ENCODE measurements around the gene CD84.
A peak's percentile ranks its signal among the peaks of the same experiment; 100 is the strongest.

Gene CD84

GRCh38 chr1:160608057-160608456 is 28.8 kb upstream of the CD84 start:
- H3K27me3 Mint-ChIP-seq (ENCODE audit: low read depth) = peaks cover 11% of the 10 kb centered on the region
- TF ChIP-seq CTCF (IDR thresholded peaks at IDR 0.05; ENCODE audit: unreplicated experiment in 3 of 3) = no peak
- no peak overlapping the region for H3K4me3 Mint-ChIP-seq
- H3K27ac Mint-ChIP-seq = no peak overlapping the region
- H3K4me1 Mint-ChIP-seq = no peaks in the 10 kb centered on the region
- no peaks in the 10 kb centered on the region for H3K36me3 Mint-ChIP-seq (ENCODE audit: low read depth)
- H3K9me3 Mint-ChIP-seq = peaks cover 3% of the 10 kb centered on the region

GRCh38 chr1:160607672-160608032 is 28.4 kb upstream of the CD84 start:
- no peaks in the 10 kb centered on the region for H3K36me3 Mint-ChIP-seq (ENCODE audit: low read depth)
- no peak for TF ChIP-seq CTCF (IDR thresholded peaks at IDR 0.05; ENCODE audit: unreplicated experiment in 3 of 3)
- H3K27me3 Mint-ChIP-seq (ENCODE audit: low read depth) = peaks cover 11% of the 10 kb centered on the region
- no peaks in the 10 kb centered on the region for H3K4me1 Mint-ChIP-seq
- no peak overlapping the region for H3K4me3 Mint-ChIP-seq
- H3K27ac Mint-ChIP-seq = no peak overlapping the region
- H3K9me3 Mint-ChIP-seq = peaks cover 6% of the 10 kb centered on the region

GRCh38 chr1:160607011-160607671 is 27.8 kb upstream of the CD84 start:
- no peak overlapping the region for H3K4me3 Mint-ChIP-seq
- TF ChIP-seq CTCF (IDR thresholded peaks at IDR 0.05; ENCODE audit: unreplicated experiment in 3 of 3) = peak; percentile 53 to 59 (median 54)
- peak overlapping the region in 1 of 3 experiments; percentile 66 for H3K27ac Mint-ChIP-seq
- H3K36me3 Mint-ChIP-seq (ENCODE audit: low read depth) = no peaks in the 10 kb centered on the region
- no peaks in the 10 kb centered on the region for H3K4me1 Mint-ChIP-seq
- peaks cover 9% of the 10 kb centered on the region for H3K9me3 Mint-ChIP-seq
- peaks cover 11% of the 10 kb centered on the region for H3K27me3 Mint-ChIP-seq (ENCODE audit: low read depth)

- peaks cover 11% of the 10 kb centered on the region for H3K27me3 Mint-ChIP-seq (ENCODE audit: low read depth)
- TF ChIP-seq CTCF (IDR thresholded peaks at IDR 0.05; ENCODE audit: unreplicated experiment in 3 of 3) = no peak
- no peaks in the 10 kb centered on the region for H3K4me1 Mint-ChIP-seq
These were observed 27.3 kb upstream of the CD84 start for GRCh38 chr1:160606611-160607010.

GRCh38 chr1:160605792-160606479 is 26.6 kb upstream of the CD84 start:
- Mint-ChIP-seq H3K27ac (peak overlapping the region in 1 of 3 experiments; percentile 66), H3K4me1 (no peaks in the 10 kb centered on the region), H3K27me3 (ENCODE audit: low read depth) (peaks cover 11% of the 10 kb centered on the region), H3K9me3 (peaks cover 18% of the 10 kb centered on the region), H3K4me3 (no peak overlapping the region), H3K36me3 (ENCODE audit: low read depth) (no peaks in the 10 kb centered on the region)
- no peak for TF ChIP-seq CTCF (IDR thresholded peaks at IDR 0.05; ENCODE audit: unreplicated experiment in 3 of 3)

More at GRCh38 chr1:160606611-160607010, 27.3 kb upstream of the CD84 start:
- Mint-ChIP-seq H3K36me3 (ENCODE audit: low read depth) (no peaks in the 10 kb centered on the region), H3K9me3 (peaks cover 13% of the 10 kb centered on the region), H3K27ac (peak overlapping the region in 1 of 3 experiments; percentile 66), H3K4me3 (no peak overlapping the region)

GRCh38 chr1:160605205-160605604 is 25.9 kb upstream of the CD84 start:
- Mint-ChIP-seq H3K36me3 (ENCODE audit: low read depth) (no peaks in the 10 kb centered on the region), H3K4me3 (no peak overlapping the region), H3K9me3 (peaks cover 23% of the 10 kb centered on the region), H3K27me3 (ENCODE audit: low read depth) (peaks cover 11% of the 10 kb centered on the region), H3K27ac (no peak overlapping the region), H3K4me1 (no peaks in the 10 kb centered on the region)
- TF ChIP-seq CTCF (IDR thresholded peaks at IDR 0.05; ENCODE audit: unreplicated experiment in 3 of 3) = no peak
